OCI-LY1 (cell line): ENCODE measurements around the gene ZBTB38.

Experiments
- H2AFZ ChIP-seq: fragments of 200-600 bp; sonication (generic), shearing (Covaris generic); 2 replicates; pipeline ENCODE4 v1.6.0; 2014; ENCODE audit warnings: antibody characterized with exemption, mild to moderate bottlenecking, low read length
- H3F3A ChIP-seq: fragments of 200-600 bp; sonication (generic), shearing (Covaris generic); 2 replicates; pipeline ENCODE4 v1.6.0; 2014; ENCODE audit warnings: mild to moderate bottlenecking, antibody characterized with exemption, low read length, moderate library complexity; ENCODE audit not compliant: insufficient read depth
- H3K27ac ChIP-seq: fragments of 200-600 bp; sonication (generic); 2 replicates; pipeline ENCODE4 v1.5.1; 2014; ENCODE audit warnings: low read length, mixed run types, mild to moderate bottlenecking, low read depth; ENCODE audit not compliant: poor library complexity, severe bottlenecking
- H3K27me3 ChIP-seq: fragments of 200-600 bp; sonication (generic); 2 replicates; pipeline ENCODE4 v1.6.0; 2014; ENCODE audit warnings: antibody characterized with exemption, mild to moderate bottlenecking, low read length, moderate library complexity; ENCODE audit not compliant: insufficient read depth
- H3K36me3 ChIP-seq: fragments of 200-600 bp; sonication (generic); 2 replicates; pipeline ENCODE4 v1.6.1; 2014; ENCODE audit warnings: mild to moderate bottlenecking, antibody characterized with exemption, low read length, moderate library complexity, mixed read lengths; ENCODE audit not compliant: insufficient read depth
- H3K4me1 ChIP-seq: fragments of 200-600 bp; sonication (generic); 2 replicates; pipeline ENCODE4 v1.5.1; 2014; ENCODE audit warnings: mild to moderate bottlenecking, low read length, moderate library complexity; ENCODE audit not compliant: insufficient read depth, severe bottlenecking
- H3K4me2 ChIP-seq: fragments of 200-600 bp; sonication (generic), shearing (Covaris generic); 2 replicates; pipeline ENCODE4 v1.6.1; 2014; ENCODE audit warnings: low read length
- H3K4me3 ChIP-seq: fragments of 200-600 bp; sonication (generic); 2 replicates; pipeline ENCODE4 v1.5.1; 2014; ENCODE audit warnings: low read length, low read depth, mild to moderate bottlenecking, mixed read lengths; ENCODE audit not compliant: poor library complexity, severe bottlenecking
- H3K79me2 ChIP-seq: fragments of 200-600 bp; shearing (Covaris generic); 2 replicates; pipeline ENCODE4 v1.6.1; 2016; ENCODE audit warnings: mixed run types, low read length, mixed read lengths; ENCODE audit not compliant: insufficient read depth
- H3K9ac ChIP-seq: fragments of 200-600 bp; sonication (generic), shearing (Covaris generic); 2 replicates; pipeline ENCODE4 v1.6.1; 2014; ENCODE audit warnings: mild to moderate bottlenecking, low read length, mixed read lengths
- H3K9me2 ChIP-seq: fragments of 200-600 bp; sonication (generic), shearing (Covaris generic); 2 replicates; pipeline ENCODE4 v1.6.1; 2014; ENCODE audit warnings: low read depth, mild to moderate bottlenecking, low read length, mixed read lengths
- H3K9me3 ChIP-seq: fragments of 200-600 bp; shearing (Covaris generic); 2 replicates; pipeline ENCODE4 v1.6.1; 2014; ENCODE audit warnings: low read length, mixed read lengths
- H4K20me1 ChIP-seq: fragments of 200-600 bp; sonication (generic), shearing (Covaris generic); 2 replicates; pipeline ENCODE4 v1.6.0; 2016; ENCODE audit warnings: mild to moderate bottlenecking, low read length; ENCODE audit not compliant: insufficient read depth
- CTCF ChIP-seq: fragments of 200-600 bp; sonication (generic), shearing (Covaris generic); IDR thresholded peaks from 2 replicates; pipeline ENCODE4 v1.5.1; 2017; ENCODE audit warnings: mild to moderate bottlenecking, antibody characterized with exemption, low read length, moderate library complexity, mixed read lengths
- EZH2 ChIP-seq: fragments of 200-600 bp; sonication (generic), shearing (Covaris generic); IDR thresholded peaks from 2 replicates; pipeline ENCODE4 v1.8.0; 2017; ENCODE audit warnings: borderline replicate concordance, mixed run types, mild to moderate bottlenecking, antibody characterized with exemption, low read length, moderate library complexity, mixed read lengths

ZBTB38 gene

GRCh38 chr3:141385406-141386125 lies 17.3 kb downstream of the ZBTB38 start:
- Histone ChIP-seq H3K9me3 (no peaks in the 10 kb centered on the region), H3K4me1 (peaks cover 91% of the 10 kb centered on the region), H3K27ac (peak overlapping the region; percentile 97), H3K4me2 (peak overlapping the region; percentile 96), H3K27me3 (no peaks in the 10 kb centered on the region), H3K9me2 (no peaks in the 10 kb centered on the region), H3F3A (0 out of 2 replicates have a peak, but pooled peaks cover 8% of the 10 kb centered on the region), H2AFZ (no peak overlapping the region), H3K9ac (peak overlapping the region; percentile 93), H3K4me3 (peak overlapping the region; percentile 76), H4K20me1 (no peaks in the 10 kb centered on the region), H3K36me3 (no peaks in the 10 kb centered on the region), H3K79me2 (peaks cover 40% of the 10 kb centered on the region; the same call in 1 of the 2 replicates)
- TF ChIP-seq EZH2 (no peak), CTCF (no peak)

- TF ChIP-seq CTCF (no peak), EZH2 (no peak)
- no peaks in the 10 kb centered on the region for H4K20me1 ChIP-seq
- 0 out of 2 replicates have a peak, but pooled peaks cover 8% of the 10 kb centered on the region for H3F3A ChIP-seq
- H3K27me3 ChIP-seq, result no peaks in the 10 kb centered on the region
- H3K79me2 ChIP-seq, result peaks cover 40% of the 10 kb centered on the region; the same call in 1 of the 2 replicates
- H3K9me3 ChIP-seq, result no peaks in the 10 kb centered on the region
- peak overlapping the region; percentile 93 for H3K9ac ChIP-seq
- H3K27ac ChIP-seq, result peak overlapping the region; percentile 97
- H3K4me2 ChIP-seq, result peak overlapping the region; percentile 96
- no peaks in the 10 kb centered on the region for H3K36me3 ChIP-seq
- H3K4me1 ChIP-seq, result peaks cover 91% of the 10 kb centered on the region
- no peak overlapping the region for H2AFZ ChIP-seq
- no peaks in the 10 kb centered on the region for H3K9me2 ChIP-seq
- peak overlapping the region; percentile 76 for H3K4me3 ChIP-seq
Measured at GRCh38 chr3:141386126-141386488, 17.8 kb downstream of the ZBTB38 start.

GRCh38 chr3:141386611-141387111 lies 18.4 kb downstream of the ZBTB38 start:
- Histone ChIP-seq H3K27ac (peak overlapping the region; percentile 97), H3K4me1 (peaks cover 91% of the 10 kb centered on the region), H3F3A (0 out of 2 replicates have a peak, but pooled peaks cover 8% of the 10 kb centered on the region), H3K4me2 (peak overlapping the region; percentile 96), H2AFZ (no peak overlapping the region), H3K9me2 (no peaks in the 10 kb centered on the region), H3K36me3 (no peaks in the 10 kb centered on the region), H3K79me2 (peaks cover 40% of the 10 kb centered on the region; the same call in 1 of the 2 replicates), H4K20me1 (no peaks in the 10 kb centered on the region), H3K27me3 (no peaks in the 10 kb centered on the region), H3K9me3 (no peaks in the 10 kb centered on the region), H3K9ac (peak overlapping the region; percentile 93), H3K4me3 (peak overlapping the region; percentile 76)
- TF ChIP-seq CTCF, result no peak
